ENCODE data around the gene SPTBN5. TPM values are rescaled to one million over a fixed set of nuclear protein-coding genes. Genes with fewer than 3 reads are reported as not detected.

SPTBN5 gene
- total and polyA plus RNA-seq, 10 of the 15 experiments (the other 5 are each of a cell fraction or from before 2014, with no cell fraction given) = under 0.01 to 0.18 (median 0.04) TPM; not detected in 4

GRCh38 chr15:41885321-41885720 is 8.5 kb downstream of the SPTBN5 start:
- ChIA-PET SMC1A (ENCODE audit: uncharacterized antibody, unreplicated experiment) (no interaction called here), CTCF (interaction anchor here (1.3 kb wide), 1 partner anchor 112 kb away, joined by 5 read pairs; the partner anchor contains the start of gene MAPKBP1), POLR2A (no interaction called here), RAD21 (ENCODE audit: unreplicated experiment) (no interaction called here)
- Histone ChIP-seq H4K20me1 (ENCODE audit: control insufficient read depth, insufficient read depth) (no peaks in the 10 kb centered on the region), H3K4me2 (ENCODE audit: control insufficient read depth, insufficient read depth) (no peak overlapping the region), H3K4me1 (ENCODE audit: control insufficient read depth, insufficient read depth, low read length) (peaks cover 4% of the 10 kb centered on the region), H3K36me3 (ENCODE audit: control insufficient read depth in 2 of 2, insufficient read depth in 2 of 2, low read length in 1 of 2) (no peaks in the 10 kb centered on the region), H3K9ac (ENCODE audit: control insufficient read depth, insufficient read depth, low read length) (no peak overlapping the region), H2AFZ (ENCODE audit: control insufficient read depth, low read depth, low read length) (no peak overlapping the region), H3K9me3 (replicated peaks; ENCODE audit: control insufficient read depth, insufficient read depth, low read length) (no peaks in the 10 kb centered on the region), H3K27ac (ENCODE audit: control insufficient read depth, insufficient read depth) (no peak overlapping the region), H3K79me2 (ENCODE audit: control insufficient read depth, insufficient read depth, low read length) (no peaks in the 10 kb centered on the region), H3K27me3 (replicated peaks in 1 of 2; ENCODE audit: control insufficient read depth in 2 of 2, insufficient read depth in 2 of 2, low read length in 1 of 2) (peaks cover 0 to 2% of the 10 kb centered on the region in 2 experiments; a peak in 2 of 4 replicates), H3K4me3 (no peak overlapping the region)
- intact Hi-C loops (cut with micrococcal nuclease; ENCODE audit: unreplicated experiment) (no loop called here), in situ Hi-C loops (cut with MboI) (no loop called here)
- no peak for ATAC-seq
- no peak for FAIRE-seq
- no TSS peak for BruUV-seq (replicated peaks)
- DNase-seq (ENCODE audit: low read depth, low spot score) = no peak
- TF ChIP-seq HSF1 (IDR thresholded peaks at IDR 0.05; ENCODE audit: low read depth, low read length) (no peak), HDGF (IDR thresholded peaks at IDR 0.05) (no peak), ZNF274 (IDR thresholded peaks at IDR 0.05; ENCODE audit: insufficient read depth, insufficient read length) (no peak), ZBTB4 (CRISPR knock-in tag; IDR thresholded peaks at IDR 0.05) (no peak), SUZ12 (IDR thresholded peaks at IDR 0.05; ENCODE audit: unreplicated experiment) (no peak), JUND (IDR thresholded peaks at IDR 0.05; ENCODE audit: low read depth, low read length) (no peak), ETV6 (conservative IDR thresholded peaks at IDR 0.05 in 1 of 2, IDR thresholded peaks at IDR 0.05 in 1 of 2; ENCODE audit: borderline replicate concordance in 1 of 2, low read depth in 1 of 2) (no peak), CHD2 (IDR thresholded peaks at IDR 0.05; ENCODE audit: borderline replicate concordance, low read depth, low read length) (no peak), SMARCA5 (IDR thresholded peaks at IDR 0.05) (no peak), ZNF24 (IDR thresholded peaks at IDR 0.05) (no peak), CUX1 (IDR thresholded peaks at IDR 0.05; ENCODE audit: insufficient replicate concordance, low read depth, low read length) (no peak), ZBED1 (IDR thresholded peaks at IDR 0.05; ENCODE audit: borderline replicate concordance) (no peak), KAT2A (conservative IDR thresholded peaks at IDR 0.05; ENCODE audit: control insufficient read depth, low read depth, low read length) (no peak)

All from GM12878 (cell line).